Measurements from ENCODE around the gene NLRP11.
"Not testable (repeated sequence)": the region's sequence is repeated elsewhere in the genome, so short reads cannot be mapped to it uniquely, and the experiment has no call there.

Gene NLRP11

GRCh38 chr19:55795021-55795420 is 36.8 kb downstream of the NLRP11 start:
- no peaks in the 10 kb centered on the region for H3K4me1 ChIP-seq (ENCODE audit: control insufficient read depth, insufficient read depth, low read length)
- H3K4me3 ChIP-seq (ENCODE audit: low read length) = no peak overlapping the region
- no peaks in the 10 kb centered on the region for H3K36me3 ChIP-seq (ENCODE audit: control insufficient read depth, insufficient read depth, low read length)
- no CpG with 5 or more reads among the region's 11 CpGs for WGBS (ENCODE audit: insufficient coverage, insufficient read length)
- H3K27ac ChIP-seq (ENCODE audit: low read length) = no peak overlapping the region
- DNase-seq (ENCODE audit: low read depth, low spot score) = no peak
- peaks cover 9% of the 10 kb centered on the region for H3K9me3 ChIP-seq (ENCODE audit: control insufficient read depth, insufficient read depth, low read length)
- H3K27me3 ChIP-seq (ENCODE audit: control insufficient read depth, insufficient read depth, low read length) = no peaks in the 10 kb centered on the region

GRCh38 chr19:55781112-55781511 is 50.7 kb downstream of the NLRP11 start:
- H3K9me3 ChIP-seq (ENCODE audit: control insufficient read depth, insufficient read depth, low read length) = peaks cover 14% of the 10 kb centered on the region

GRCh38 chr19:55778331-55778730 is 53.5 kb downstream of the NLRP11 start:
- H3K9me3 ChIP-seq (ENCODE audit: control insufficient read depth, insufficient read depth, low read length) = peaks cover 5% of the 10 kb centered on the region
- H3K4me1 ChIP-seq (ENCODE audit: control insufficient read depth, insufficient read depth, low read length) = no peaks in the 10 kb centered on the region; the same call in 1 of the 2 replicates
- no peak overlapping the region for H3K27ac ChIP-seq (ENCODE audit: low read length)
- H3K36me3 ChIP-seq (ENCODE audit: control insufficient read depth, insufficient read depth, low read length) = no peaks in the 10 kb centered on the region
- no peak for DNase-seq (ENCODE audit: low read depth, low spot score)
- H3K27me3 ChIP-seq (ENCODE audit: control insufficient read depth, insufficient read depth, low read length) = no peaks in the 10 kb centered on the region
- no peak overlapping the region for H3K4me3 ChIP-seq (ENCODE audit: low read length)
- no CpG with 5 or more reads among the region's 16 CpGs for WGBS (ENCODE audit: insufficient coverage, insufficient read length)

More at GRCh38 chr19:55781112-55781511, 50.7 kb downstream of the NLRP11 start:
- Histone ChIP-seq H3K27ac (ENCODE audit: low read length) (no peak overlapping the region), H3K4me3 (ENCODE audit: low read length) (no peak overlapping the region), H3K4me1 (ENCODE audit: control insufficient read depth, insufficient read depth, low read length) (no peaks in the 10 kb centered on the region; the same call in 1 of the 2 replicates), H3K36me3 (ENCODE audit: control insufficient read depth, insufficient read depth, low read length) (no peaks in the 10 kb centered on the region), H3K27me3 (ENCODE audit: control insufficient read depth, insufficient read depth, low read length) (no peaks in the 10 kb centered on the region)
- no CpG with 5 or more reads among the region's 5 CpGs for WGBS (ENCODE audit: insufficient coverage, insufficient read length)
- no peak for DNase-seq (ENCODE audit: low read depth, low spot score)

- Histone ChIP-seq H3K9me3 (ENCODE audit: control insufficient read depth, insufficient read depth, low read length) (peaks cover 5% of the 10 kb centered on the region), H3K4me1 (ENCODE audit: control insufficient read depth, insufficient read depth, low read length) (no peaks in the 10 kb centered on the region; the same call in 1 of the 2 replicates)
Measured at GRCh38 chr19:55777528-55777927, 54.3 kb downstream of the NLRP11 start.

GRCh38 chr19:55769632-55770031 is 62.2 kb downstream of the NLRP11 start:
- H3K4me1 ChIP-seq (ENCODE audit: control insufficient read depth, insufficient read depth, low read length); H3K9me3 ChIP-seq (ENCODE audit: control insufficient read depth, insufficient read depth, low read length); H3K27ac ChIP-seq (ENCODE audit: low read length); H3K27me3 ChIP-seq (ENCODE audit: control insufficient read depth, insufficient read depth, low read length); DNase-seq (ENCODE audit: low read depth, low spot score); H3K36me3 ChIP-seq (ENCODE audit: control insufficient read depth, insufficient read depth, low read length); H3K4me3 ChIP-seq (ENCODE audit: low read length): not testable (repeated sequence)
- no CpG with 5 or more reads among the region's 3 CpGs for WGBS (ENCODE audit: insufficient coverage, insufficient read length)

More at GRCh38 chr19:55777528-55777927, 54.3 kb downstream of the NLRP11 start:
- no peak for DNase-seq (ENCODE audit: low read depth, low spot score)
- Histone ChIP-seq H3K27me3 (ENCODE audit: control insufficient read depth, insufficient read depth, low read length) (no peaks in the 10 kb centered on the region), H3K4me3 (ENCODE audit: low read length) (no peak overlapping the region), H3K27ac (ENCODE audit: low read length) (no peak overlapping the region), H3K36me3 (ENCODE audit: control insufficient read depth, insufficient read depth, low read length) (no peaks in the 10 kb centered on the region)
- WGBS (ENCODE audit: insufficient coverage, insufficient read length) = no CpG with 5 or more reads among the region's 7 CpGs

GRCh38 chr19:55768818-55769217 is 63.0 kb downstream of the NLRP11 start, which contains the start of gene RFPL4AL1:
Gene RFPL4AL1, plus strand, starts transcription at chr19:55769118. Its CDS starts 2,687 bp downstream, at chr19:55771805.
- WGBS (ENCODE audit: insufficient coverage, insufficient read length) = no CpG with 5 or more reads among the region's 6 CpGs
- H3K4me1 ChIP-seq (ENCODE audit: control insufficient read depth, insufficient read depth, low read length); H3K27me3 ChIP-seq (ENCODE audit: control insufficient read depth, insufficient read depth, low read length); H3K36me3 ChIP-seq (ENCODE audit: control insufficient read depth, insufficient read depth, low read length); DNase-seq (ENCODE audit: low read depth, low spot score); H3K4me3 ChIP-seq (ENCODE audit: low read length); H3K9me3 ChIP-seq (ENCODE audit: control insufficient read depth, insufficient read depth, low read length); H3K27ac ChIP-seq (ENCODE audit: low read length): not testable (repeated sequence)

- no peak for DNase-seq (ENCODE audit: low read depth, low spot score)
- no peaks in the 10 kb centered on the region for H3K4me1 ChIP-seq (ENCODE audit: control insufficient read depth, insufficient read depth, low read length)
- H3K27ac ChIP-seq (ENCODE audit: low read length) = no peak overlapping the region
- no peaks in the 10 kb centered on the region; the same call in 1 of the 2 replicates for H3K9me3 ChIP-seq (ENCODE audit: control insufficient read depth, insufficient read depth, low read length)
- H3K36me3 ChIP-seq (ENCODE audit: control insufficient read depth, insufficient read depth, low read length) = no peaks in the 10 kb centered on the region
- H3K4me3 ChIP-seq (ENCODE audit: low read length) = no peak overlapping the region
- WGBS (ENCODE audit: insufficient coverage, insufficient read length) = no CpG with 5 or more reads among the region's 7 CpGs
- H3K27me3 ChIP-seq (ENCODE audit: control insufficient read depth, insufficient read depth, low read length) = no peaks in the 10 kb centered on the region
Measured at GRCh38 chr19:55766466-55766865, 65.3 kb downstream of the NLRP11 start.

- H3K36me3 ChIP-seq (ENCODE audit: control insufficient read depth, insufficient read depth, low read length); H3K9me3 ChIP-seq (ENCODE audit: control insufficient read depth, insufficient read depth, low read length): not testable (repeated sequence)
- no CpG with 5 or more reads among the region's 3 CpGs for WGBS (ENCODE audit: insufficient coverage, insufficient read length)
Measured at GRCh38 chr19:55758797-55759196, 73.0 kb downstream of the NLRP11 start, which contains the start of gene RFPL4A. Gene RFPL4A, plus strand, starts transcription at chr19:55759097. Its CDS starts 2,704 bp downstream, at chr19:55761801.

GRCh38 chr19:55756808-55757207 is 75.0 kb downstream of the NLRP11 start:
- DNase-seq (ENCODE audit: low read depth, low spot score); H3K27me3 ChIP-seq (ENCODE audit: control insufficient read depth, insufficient read depth, low read length); H3K9me3 ChIP-seq (ENCODE audit: control insufficient read depth, insufficient read depth, low read length); H3K27ac ChIP-seq (ENCODE audit: low read length); H3K4me3 ChIP-seq (ENCODE audit: low read length); H3K4me1 ChIP-seq (ENCODE audit: control insufficient read depth, insufficient read depth, low read length); H3K36me3 ChIP-seq (ENCODE audit: control insufficient read depth, insufficient read depth, low read length): not testable (repeated sequence)
- WGBS (ENCODE audit: insufficient coverage, insufficient read length) = no CpG with 5 or more reads among the region's 4 CpGs

More at GRCh38 chr19:55758797-55759196, 73.0 kb downstream of the NLRP11 start, which contains the start of gene RFPL4A:
- DNase-seq (ENCODE audit: low read depth, low spot score); H3K27ac ChIP-seq (ENCODE audit: low read length); H3K4me3 ChIP-seq (ENCODE audit: low read length); H3K27me3 ChIP-seq (ENCODE audit: control insufficient read depth, insufficient read depth, low read length); H3K4me1 ChIP-seq (ENCODE audit: control insufficient read depth, insufficient read depth, low read length): not testable (repeated sequence)

GRCh38 chr19:55753401-55753800 is 78.4 kb downstream of the NLRP11 start:
- Histone ChIP-seq H3K4me1 (ENCODE audit: control insufficient read depth, insufficient read depth, low read length) (no peaks in the 10 kb centered on the region), H3K36me3 (ENCODE audit: control insufficient read depth, insufficient read depth, low read length) (no peaks in the 10 kb centered on the region), H3K9me3 (ENCODE audit: control insufficient read depth, insufficient read depth, low read length) (peaks cover 6% of the 10 kb centered on the region), H3K27me3 (ENCODE audit: control insufficient read depth, insufficient read depth, low read length) (no peaks in the 10 kb centered on the region), H3K4me3 (ENCODE audit: low read length) (no peak overlapping the region), H3K27ac (ENCODE audit: low read length) (no peak overlapping the region)
- no peak for DNase-seq (ENCODE audit: low read depth, low spot score)
- WGBS (ENCODE audit: insufficient coverage, insufficient read length) = no CpG with 5 or more reads among the region's 3 CpGs

- Histone ChIP-seq H3K27me3 (ENCODE audit: control insufficient read depth, insufficient read depth, low read length) (no peaks in the 10 kb centered on the region), H3K27ac (ENCODE audit: low read length) (no peak overlapping the region), H3K36me3 (ENCODE audit: control insufficient read depth, insufficient read depth, low read length) (no peaks in the 10 kb centered on the region), H3K9me3 (ENCODE audit: control insufficient read depth, insufficient read depth, low read length) (peaks cover 15% of the 10 kb centered on the region), H3K4me3 (ENCODE audit: low read length) (no peak overlapping the region), H3K4me1 (ENCODE audit: control insufficient read depth, insufficient read depth, low read length) (no peaks in the 10 kb centered on the region)
- no CpG with 5 or more reads among the region's 6 CpGs for WGBS (ENCODE audit: insufficient coverage, insufficient read length)
- no peak for DNase-seq (ENCODE audit: low read depth, low spot score)
Measured at GRCh38 chr19:55750715-55751114, 81.1 kb downstream of the NLRP11 start.

All from iPS DF 6.9 (cell line).